HG02798 (cell line): Measurements from ENCODE around the gene TMA7B.
"Not testable (repeated sequence)": the region's sequence is repeated elsewhere in the genome, so short reads cannot be mapped to it uniquely, and the experiment has no call there.

ENCODE experiments used
- ATAC-seq: cut with Tn5 transposase; IDR thresholded peaks from one replicate; pipeline ENCODE4 v1.9.1; 2021; ENCODE audit warnings: mild to moderate bottlenecking; ENCODE audit not compliant: unreplicated experiment, poor library complexity

Gene TMA7B

DNA sequence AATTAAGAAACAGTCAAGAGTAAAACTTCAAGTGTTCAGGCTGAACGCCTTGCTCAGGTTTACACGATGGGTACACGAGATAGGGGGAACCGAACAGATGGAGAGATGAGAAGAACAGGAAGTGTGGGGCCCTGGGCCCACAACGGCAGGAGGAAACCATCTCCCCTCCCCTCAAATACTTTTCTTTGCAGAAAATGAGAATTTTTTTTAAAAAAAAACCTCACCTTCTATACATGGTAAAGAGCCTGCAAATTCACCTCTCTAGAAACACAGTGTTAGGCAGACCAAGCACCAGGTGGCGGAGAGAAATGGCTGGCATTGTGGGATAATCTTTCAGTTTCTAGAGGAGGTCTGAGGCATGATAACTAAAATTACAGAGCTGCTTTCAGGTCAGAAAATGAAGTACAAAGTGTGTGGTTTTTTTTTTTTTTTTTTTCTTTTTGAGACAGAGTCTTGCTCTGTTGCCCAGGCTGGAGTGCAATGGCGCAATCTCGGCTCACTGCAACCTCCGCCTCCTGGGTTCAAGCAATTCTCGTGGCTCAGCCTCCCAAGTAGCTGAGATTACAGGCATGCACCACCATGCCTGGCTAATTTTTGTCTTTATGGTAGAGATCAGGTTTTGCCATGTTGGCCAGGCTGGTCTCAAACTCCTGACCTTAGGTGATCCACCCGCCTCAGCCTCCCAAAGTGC, 8.4 kb upstream of the TMA7B start:
- not testable (repeated sequence) for ATAC-seq

DNA sequence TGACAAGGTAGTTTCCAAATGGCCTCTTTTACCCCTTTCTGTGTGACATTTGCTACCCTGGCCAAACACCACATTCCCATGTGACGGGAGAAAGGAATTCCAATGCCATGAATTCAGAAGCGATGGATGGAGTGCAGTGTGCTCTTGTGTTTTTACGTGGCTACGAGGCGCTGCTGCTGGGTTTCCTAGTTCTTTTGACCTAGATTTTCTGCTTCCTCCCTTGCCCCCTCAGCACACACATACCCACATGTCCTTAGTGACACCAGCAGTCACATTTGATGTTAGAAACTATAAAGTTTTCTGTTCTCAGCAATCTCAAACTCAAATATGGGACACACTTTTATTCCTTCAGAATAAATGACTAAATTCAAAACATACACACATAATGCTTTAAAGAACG, 7.8 kb upstream of the TMA7B start:
- no peak for ATAC-seq

DNA sequence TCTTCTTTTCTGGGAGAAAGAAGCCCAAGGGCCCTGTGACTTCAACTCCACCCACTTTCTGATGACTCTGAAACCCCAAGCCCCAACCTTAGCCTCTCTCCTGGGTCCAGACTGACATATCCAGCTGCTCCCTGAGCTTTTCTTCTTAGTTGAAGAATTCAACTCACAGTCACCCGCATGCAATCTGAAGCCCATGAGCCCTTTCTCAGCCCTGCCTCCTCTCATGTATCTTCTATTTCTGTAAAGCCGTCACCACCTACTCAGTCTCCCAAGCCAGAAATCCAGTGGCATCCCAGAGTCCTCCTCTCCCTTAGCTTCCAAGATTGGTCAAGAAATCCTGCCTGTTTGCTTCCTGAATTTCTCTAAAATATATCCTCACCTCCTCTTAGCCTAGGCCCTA, 7.1 kb upstream of the TMA7B start:
- ATAC-seq: no peak

DNA sequence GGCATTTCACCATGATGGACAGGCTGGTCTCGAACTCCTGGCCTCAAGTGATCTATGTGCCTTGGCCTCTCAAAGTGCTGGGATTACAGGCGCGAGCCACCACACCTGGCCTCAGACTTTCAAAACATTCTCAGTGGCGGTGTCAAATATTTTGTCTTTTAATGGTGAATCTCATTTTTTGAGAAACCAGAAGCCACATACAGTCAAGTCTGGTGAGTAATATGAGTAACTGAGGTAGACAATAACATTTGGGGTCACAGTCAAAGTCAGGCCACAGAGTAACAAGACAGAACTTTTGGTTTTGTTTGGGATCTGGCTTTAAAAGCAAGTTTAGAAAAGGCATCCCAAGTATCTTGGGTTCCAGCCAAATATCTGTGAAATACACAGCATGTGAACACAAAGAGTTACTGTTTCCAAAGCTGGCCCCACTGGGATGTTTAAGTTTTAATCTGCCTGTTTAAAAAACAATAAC, 5.6 kb upstream of the TMA7B start:
- no peak for ATAC-seq

DNA sequence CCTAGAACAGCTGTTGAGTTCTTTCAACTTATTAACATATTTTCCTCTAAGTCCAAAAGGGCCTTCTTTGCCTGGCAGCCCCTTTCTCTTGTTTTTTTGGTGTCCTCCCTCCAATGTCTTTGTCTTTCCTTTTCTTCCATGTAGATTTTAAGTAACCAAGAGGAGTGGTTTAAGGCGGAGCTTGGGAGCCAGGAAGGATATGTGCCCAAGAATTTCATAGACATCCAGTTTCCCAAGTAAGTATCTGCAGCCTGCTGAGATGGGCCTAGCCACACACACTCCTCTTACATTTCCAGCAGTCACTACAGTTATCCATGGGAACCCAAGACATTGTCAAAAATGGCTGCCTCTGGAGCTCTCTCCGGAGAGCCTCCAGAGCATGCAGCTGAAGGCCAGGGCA, 4.5 kb upstream of the TMA7B start:
- no peak for ATAC-seq

DNA sequence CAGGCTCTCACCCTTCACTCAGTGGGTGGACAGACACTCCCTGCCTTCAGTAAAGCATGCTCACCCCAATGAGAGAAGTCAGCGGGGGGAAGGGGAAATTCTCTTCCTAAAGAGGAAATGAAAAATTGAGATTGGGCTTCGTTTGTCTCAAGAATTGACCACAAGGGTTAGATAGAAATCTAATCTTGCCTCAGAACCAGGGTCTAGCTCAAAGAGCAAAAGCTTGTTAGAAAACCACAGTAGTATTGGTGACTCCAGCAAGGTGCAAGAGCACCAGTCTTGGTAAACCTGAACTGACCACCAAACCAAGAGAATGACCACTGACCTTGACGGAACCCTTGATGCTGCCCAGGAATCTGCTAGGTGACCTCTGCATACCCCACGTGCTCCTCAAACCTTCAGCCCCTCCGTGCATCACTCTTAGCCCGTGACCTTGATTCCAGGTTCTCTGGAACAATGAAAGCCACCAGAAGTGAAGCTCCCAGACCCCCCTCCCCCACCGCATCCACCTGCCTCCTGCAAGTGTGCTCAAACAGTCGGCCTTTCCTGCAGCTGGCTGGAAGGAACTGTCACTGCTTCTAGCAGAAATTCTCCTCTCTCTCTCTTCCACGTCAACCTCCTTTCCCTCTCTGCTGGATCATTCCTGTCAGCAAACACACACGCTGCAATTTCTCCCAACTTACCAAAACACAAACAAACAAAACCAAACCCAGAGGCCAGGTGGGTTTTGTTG, 3.1 kb upstream of the TMA7B start:
- ATAC-seq: no peak

DNA sequence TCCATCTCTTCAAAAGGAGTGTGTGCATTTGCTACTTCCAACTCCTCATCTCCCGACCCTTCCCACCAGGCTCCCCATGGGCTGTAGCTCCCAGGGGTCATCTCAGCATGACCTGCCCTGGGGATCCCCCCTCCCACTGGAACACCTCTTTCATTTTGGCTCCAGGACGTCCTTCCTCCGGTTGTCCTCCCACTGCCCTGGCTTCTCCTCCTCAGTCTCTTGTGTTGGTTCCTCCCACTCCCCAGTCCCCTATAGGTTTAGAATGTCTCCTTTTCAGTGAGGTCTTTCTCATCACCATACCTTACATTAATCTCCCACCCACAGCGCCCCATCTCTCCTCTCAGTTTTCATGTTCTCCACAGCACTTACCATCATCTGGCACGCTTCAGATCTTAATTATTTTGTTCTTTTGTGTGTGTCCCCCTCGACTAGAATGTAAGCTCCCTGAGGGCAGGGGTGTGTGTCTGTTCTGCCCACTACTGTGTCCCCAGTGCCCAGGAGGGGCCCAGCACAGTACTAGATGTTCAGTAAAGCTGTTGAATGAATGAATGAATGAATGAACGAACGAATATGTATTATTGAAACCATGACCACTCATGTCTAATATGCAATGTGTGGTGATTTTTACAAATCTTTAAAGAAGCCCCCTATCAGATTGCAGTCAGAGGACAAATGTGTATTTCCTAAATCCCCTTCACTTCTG, 2.0 kb upstream of the TMA7B start:
- ATAC-seq: no peak

DNA sequence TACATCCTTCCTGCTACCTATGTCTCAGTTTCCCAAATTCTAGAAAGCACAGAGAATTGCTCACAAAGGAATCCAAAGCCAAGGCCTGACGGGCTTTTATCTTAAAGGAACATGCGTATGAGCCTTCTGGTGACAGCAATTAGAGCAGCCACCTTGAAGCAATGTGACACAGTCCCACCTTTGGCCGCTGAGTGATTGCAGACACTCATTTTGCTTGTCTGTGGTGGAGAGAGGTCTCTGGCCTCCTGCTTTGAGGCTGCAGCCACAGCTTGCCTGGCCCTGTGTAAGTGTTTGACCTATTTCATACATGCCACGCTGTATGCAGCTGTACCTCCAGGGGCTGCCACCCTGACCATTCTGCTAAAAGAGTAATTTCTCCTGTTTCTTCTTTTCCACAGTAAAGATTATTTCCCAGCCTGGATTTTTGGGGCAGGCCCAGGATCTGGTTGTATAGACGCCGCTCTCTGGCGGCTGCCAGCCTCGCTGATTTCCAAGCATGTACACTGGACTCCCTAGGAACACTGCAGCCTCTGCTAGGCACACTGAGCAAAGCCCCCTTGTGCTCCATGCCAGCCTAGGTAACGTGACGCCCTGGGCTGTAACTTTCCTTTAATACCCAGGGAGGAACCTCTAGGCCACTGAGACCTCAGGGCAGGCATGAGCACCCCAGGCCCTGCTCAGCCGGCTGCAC, 1.1 kb upstream of the TMA7B start:
- ATAC-seq: no peak

DNA sequence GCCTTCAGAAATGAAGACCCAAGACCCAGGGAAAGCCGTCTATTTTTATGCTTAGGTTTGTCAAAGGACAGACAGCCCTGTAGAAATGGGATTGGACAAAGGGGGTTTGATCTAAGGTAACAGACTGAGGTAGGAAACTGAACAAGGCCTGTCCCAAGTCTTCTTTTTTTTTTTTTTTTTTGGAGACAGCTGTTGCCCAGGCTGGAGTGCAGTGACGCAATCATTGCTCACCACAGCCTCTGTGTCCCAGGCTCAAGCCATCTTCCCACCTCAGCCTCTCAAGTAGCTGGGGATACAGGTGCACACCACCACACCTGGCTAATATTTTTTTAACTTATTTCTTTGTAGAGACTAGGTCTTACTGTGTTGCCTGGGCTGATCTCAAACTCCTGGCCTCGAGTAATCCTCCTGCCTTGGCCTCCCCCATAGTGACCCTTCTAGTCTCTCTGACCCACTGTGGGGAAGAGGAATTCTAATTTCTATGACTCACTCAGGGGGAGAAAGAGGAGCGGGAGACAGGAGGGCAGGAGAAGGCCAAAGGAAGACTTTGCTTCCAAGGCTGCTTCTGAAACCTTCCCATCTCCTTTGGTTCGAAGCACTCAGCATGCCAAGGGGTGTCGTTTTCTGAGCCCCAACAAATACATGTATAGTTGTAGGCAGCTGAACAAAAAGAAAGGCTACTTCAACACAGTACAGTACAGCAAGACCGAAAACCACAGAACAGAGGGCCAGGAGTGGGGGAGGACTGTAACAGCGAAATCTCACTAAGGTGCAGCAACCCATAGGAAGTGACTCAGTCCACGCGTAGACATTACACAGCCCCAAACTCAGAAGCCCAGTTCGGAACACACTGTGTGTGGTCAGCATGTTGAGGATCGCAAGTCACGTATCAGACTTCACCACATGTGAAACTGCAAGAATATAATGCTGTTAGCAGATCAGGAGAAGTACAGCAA, 872 bp downstream of the TMA7B start:
- peak; percentile 80 for ATAC-seq

DNA sequence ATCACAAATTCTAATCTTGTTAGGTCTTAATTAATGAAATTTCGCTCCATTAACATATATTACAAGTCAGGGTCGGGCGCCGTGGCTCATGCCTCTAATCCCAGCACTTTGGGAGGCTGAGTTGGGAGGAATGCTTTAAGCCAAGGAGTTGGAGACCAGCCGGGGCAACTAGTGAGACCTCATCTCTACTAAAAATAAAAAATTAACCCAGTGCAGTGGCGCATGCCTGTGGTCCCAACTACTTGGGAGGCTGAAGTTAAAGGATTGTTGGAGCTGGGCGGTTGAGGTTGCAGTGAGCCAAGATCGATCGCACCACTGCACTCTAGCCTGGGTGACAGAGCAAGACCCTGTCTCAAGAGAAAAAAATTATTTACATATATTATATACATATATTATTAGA, 1.9 kb downstream of the TMA7B start:
- ATAC-seq: no peak

DNA sequence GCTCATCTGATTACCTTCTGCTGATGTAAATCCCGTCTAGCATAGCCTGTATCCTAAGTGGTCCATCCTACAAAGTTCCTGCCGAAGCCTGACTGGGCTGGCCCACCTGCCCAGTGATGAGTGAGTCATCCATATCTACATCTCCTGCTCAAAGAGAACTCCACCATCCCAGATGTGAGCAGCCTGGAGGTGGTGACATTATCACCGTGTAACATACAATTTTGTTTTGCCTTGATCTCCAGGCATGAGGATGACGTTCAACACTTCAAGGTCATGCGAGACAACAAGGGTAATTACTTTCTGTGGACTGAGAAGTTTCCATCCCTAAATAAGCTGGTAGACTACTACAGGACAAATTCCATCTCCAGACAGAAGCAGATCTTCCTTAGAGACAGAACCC, 5.6 kb downstream of the TMA7B start:
- ATAC-seq: no peak

DNA sequence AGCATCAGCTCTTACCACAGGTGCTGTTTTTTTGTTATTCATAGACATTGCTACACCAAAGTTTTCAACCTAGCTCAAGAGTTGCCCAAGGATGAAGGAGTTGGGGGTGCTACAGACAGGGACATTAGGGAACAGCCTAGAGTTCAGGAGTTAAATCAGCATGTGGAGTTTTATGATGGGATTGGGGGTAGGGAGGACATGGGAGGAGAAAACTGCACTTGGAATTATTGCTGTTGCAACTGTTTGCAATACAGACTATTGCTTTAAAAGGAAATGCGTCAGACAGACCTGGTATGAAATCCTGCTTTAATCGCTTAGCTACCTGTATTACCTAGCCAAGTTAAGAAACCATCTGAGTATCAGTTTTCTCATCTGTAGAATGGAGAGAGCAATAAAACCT, 6.3 kb downstream of the TMA7B start:
- no peak for ATAC-seq

DNA sequence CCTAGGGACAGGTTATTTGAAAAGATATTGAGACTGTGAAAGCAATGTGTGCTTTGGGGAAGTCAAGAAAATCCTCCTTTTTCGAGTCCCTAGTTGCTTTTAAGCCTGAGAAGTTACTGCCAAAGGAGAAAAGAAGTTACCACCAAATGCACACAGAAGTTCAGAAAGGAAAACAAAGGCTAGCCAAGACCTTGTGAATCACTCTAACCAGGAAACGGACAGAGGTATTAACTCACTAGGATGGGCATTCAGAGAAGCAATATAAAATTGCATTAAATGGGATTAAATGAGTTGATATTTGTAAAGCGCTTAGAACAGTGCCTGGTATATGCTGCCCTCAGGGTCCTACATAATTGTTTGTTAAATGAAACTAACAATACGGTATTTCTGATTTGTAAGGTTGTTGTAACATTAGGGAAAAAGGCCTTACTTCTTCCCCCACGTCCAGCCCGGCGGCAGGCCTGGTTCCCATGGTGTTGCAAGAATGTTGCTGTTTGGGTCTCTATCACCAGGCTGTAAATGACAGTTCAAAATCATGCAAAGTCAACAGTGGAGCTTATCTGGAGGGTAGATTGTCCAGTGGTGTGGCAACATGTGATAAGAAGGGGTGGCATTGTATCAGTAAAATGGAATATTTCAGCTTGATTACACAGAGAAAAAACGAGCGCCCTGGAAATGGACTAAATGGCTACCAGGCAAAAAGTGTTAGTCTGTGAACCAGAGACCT, 7.1 kb downstream of the TMA7B start:
- no peak for ATAC-seq

DNA sequence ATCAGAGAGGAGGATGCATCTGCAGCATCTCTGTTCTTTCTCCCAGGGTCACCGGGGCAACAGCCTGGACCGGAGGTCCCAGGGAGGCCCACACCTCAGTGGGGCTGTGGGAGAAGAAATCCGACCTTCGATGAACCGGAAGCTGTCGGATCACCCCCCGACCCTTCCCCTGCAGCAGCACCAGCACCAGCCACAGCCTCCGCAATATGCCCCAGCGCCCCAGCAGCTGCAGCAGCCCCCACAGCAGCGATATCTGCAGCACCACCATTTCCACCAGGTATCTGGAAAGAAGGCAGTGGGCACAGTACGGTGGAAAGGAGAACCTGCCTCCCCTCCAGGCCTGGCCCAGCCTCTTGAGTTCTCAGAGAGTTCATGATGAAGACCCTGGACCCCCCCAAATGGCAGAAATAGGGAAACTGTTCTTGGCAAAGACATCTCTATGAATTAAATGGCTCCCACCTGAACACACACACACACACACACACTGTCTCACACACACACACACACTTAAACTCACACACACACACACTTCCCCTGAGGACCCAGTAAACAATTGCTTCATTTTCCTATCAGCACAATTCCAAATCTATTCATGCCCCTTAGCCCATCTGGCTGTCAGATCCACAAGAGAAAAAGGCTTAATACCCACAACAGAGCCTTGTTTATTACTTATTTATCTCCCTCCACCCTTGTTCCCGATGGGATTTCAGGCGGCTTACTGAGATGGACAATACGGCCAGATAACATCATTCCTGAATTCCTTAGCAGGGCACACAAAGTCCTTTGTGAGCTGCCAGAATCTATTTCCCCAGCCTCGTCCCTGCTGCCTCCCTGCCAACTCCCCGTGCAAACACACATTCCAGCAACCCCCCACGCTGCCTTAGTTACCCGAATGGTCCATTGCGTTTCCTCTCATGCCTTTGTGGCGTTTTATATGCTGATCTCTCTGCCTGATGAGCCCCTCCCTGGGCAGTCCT, 8.1 kb downstream of the TMA7B start:
- no peak for ATAC-seq

DNA sequence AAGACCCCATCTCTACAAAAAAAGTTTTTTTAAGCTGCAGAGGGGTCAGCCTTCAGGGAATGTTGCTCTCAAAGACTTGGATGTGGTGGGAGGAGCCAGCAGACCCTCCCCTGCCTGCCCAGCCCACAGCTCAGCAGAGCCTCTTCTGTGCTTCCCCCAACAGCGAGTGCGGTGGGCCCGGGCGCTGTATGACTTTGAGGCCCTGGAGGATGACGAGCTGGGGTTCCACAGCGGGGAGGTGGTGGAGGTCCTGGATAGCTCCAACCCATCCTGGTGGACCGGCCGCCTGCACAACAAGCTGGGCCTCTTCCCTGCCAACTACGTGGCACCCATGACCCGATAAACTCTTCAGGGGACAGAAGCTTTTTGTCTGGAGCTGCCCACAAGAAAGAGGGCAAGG, 10.5 kb downstream of the TMA7B start:
- ATAC-seq: no peak

DNA sequence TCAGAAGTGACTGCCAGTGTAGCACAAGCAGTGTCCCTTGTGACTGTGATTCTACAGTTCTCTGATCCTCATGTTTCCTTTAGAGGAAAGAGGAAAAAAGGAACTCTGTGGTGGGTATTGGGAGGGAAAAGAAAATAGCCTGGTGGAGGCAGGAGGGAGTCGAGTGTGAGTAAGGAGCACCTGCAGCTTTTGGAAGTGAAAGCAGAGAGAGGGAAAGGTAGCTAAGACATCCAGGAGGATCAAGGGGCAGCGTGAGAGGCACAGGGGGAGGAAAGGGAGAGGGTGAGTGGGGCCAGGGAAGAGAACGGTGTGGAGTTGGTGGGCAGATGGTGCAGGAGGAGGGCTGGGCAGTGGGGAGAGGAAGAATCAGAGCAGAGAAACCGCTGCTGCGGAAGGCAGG, 12.4 kb downstream of the TMA7B start:
- ATAC-seq: no peak

DNA sequence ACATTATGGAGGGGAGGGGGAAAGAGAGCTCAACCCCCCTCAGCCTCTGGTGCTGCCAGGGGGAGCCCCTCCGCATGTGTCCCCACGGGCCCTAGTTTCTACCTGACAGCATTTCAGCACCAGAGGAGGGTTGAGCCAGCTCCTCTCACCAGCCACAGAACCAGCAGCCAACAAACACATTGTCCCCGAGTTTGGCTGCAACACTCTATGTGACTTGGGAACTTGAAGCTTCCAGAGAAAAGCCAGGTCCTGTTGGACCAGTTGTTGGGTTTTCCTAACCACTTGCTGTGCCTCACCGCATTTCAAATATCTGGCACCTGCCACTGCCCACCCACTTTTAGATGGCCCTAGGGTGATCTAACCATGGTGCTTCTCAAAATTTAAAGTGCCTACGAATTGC, 13.5 kb downstream of the TMA7B start:
- no peak for ATAC-seq

DNA sequence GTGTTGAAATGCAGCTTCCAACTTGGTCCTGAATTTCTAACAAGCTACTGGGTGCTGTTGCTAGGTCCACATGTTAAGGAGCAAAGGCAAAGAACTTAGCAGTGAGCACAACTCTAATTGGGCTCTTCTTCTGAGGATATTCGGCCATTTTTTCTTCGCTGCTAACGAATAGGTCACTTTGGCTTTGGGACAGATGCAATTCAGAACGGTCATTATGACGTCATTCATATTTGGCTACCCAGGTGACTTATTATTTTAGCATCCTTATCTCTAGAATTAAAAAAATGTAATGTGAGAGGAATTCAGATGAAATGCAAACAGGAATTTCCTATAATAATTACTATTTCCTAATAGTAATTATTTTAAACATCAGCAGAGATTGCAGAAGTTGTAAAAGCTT, 13.9 kb downstream of the TMA7B start:
- no peak for ATAC-seq
